ENCODE measurements around the gene RXRB.

- no peak for TF ChIP-seq POLR2A (IDR thresholded peaks at IDR 0.05)
- TF ChIP-seq, protein P1, sequence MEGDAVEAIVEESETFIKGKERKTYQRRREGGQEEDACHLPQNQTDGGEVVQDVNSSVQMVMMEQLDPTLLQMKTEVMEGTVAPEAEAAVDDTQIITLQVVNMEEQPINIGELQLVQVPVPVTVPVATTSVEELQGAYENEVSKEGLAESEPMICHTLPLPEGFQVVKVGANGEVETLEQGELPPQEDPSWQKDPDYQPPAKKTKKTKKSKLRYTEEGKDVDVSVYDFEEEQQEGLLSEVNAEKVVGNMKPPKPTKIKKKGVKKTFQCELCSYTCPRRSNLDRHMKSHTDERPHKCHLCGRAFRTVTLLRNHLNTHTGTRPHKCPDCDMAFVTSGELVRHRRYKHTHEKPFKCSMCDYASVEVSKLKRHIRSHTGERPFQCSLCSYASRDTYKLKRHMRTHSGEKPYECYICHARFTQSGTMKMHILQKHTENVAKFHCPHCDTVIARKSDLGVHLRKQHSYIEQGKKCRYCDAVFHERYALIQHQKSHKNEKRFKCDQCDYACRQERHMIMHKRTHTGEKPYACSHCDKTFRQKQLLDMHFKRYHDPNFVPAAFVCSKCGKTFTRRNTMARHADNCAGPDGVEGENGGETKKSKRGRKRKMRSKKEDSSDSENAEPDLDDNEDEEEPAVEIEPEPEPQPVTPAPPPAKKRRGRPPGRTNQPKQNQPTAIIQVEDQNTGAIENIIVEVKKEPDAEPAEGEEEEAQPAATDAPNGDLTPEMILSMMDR (IDR thresholded peaks at IDR 0.05) = no peak
Observed at GRCh38 chr6:33190504-33191107, 9.9 kb downstream of the RXRB start.

Data from uterus (tissue), 2 donors.